Lung microvascular endothelial cell (primary cell): ENCODE data around the gene PTPRD. TPM values are rescaled to one million over a fixed set of nuclear protein-coding genes. Genes with fewer than 3 reads are reported as not detected.
"Not testable (repeated sequence)": the region's sequence is repeated elsewhere in the genome, so short reads cannot be mapped to it uniquely, and the experiment has no call there.

Source experiments
- DNase-seq, 2 donors: peaks; one replicate each; pipeline versions ENCODE4 v3.0.0 to v3.0.0-alpha.2; 2010; ENCODE audit warnings: low read depth in 2 of 2
- total RNA-seq: library from RNA; depleted of rRNA; stranded (reverse); fragments of >200 nt; gene quantifications from 2 replicates; pipeline ENCODE4 v1.2.1, GENCODE V29; 2014

Gene PTPRD
- total RNA-seq, 1 donor from 2014 or later: 1.2 TPM

DNA sequence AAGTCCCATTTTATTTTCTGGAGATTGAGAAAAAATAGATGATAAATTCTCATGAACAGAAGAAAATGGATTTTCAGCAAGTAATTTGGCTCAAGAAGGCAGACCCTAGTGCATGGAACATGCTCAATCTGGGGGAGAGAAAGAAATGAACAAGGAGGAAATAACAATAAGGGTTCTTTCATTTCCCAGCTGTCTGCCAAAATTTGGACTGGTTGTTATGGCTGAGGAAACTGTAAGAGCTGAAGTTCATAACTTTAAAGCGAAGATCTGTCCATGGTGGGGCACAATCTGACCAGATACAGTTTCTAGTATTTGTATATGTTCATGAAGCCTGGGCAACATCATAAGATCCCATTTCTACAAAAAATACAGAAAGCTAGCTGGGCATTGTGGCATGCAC lies 1426.7 kb downstream of the PTPRD start:
- DNase-seq: no peak

DNA sequence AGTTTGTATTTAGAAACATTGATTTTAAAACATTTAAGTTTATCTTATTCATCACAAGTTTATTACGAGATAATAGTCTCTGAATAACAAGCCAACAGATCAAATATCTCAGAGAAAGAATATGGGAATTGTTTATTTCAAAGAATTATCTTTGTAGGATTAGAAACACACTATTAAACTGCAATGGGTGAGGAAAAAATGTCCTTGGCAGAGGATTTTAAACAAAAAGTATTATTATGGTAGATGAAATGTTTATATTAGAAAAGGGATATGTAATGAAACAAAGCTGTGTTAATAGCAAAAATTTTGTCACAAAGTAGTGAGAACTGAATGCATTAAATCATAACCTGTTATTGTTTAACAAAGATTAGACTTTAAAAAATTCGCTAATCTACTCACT lies 1430.4 kb downstream of the PTPRD start:
- no peak for DNase-seq

DNA sequence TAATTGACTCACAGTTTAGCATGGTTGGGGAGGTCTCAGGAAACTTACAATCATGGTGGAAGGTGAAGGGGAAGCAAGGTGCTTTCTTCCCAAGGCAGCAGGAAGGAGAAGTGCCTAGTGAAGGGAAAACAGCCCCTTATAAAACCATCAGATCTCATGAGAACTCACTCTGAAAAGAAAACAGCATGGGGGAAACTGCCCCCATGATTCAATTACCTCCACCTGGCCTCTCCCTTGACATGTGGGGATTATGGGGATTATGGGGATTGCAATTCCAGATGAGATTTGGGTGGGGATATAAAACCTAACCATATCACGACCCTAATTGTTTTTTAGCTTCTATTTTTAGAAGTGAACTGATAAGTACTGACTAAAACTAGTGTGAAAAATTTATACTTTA lies 1435.7 kb downstream of the PTPRD start:
- DNase-seq: no peak

DNA sequence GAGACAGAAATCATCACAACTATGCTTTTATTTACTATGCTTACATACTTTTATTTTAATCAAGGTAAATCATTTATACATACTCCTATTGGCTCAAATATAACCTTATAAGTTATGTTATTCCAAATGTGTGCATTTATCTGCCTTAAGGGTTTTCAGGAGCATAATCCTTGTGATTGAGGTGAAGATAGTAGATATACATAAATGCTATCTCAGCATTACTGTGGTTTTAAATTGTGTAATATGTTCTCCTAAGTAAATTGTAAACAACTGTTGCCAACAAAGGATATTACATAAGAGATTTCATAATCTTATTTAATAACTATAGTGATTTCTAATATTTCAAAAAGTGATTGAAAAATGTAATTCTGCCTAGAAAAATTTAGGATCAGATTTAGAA lies 1438.4 kb downstream of the PTPRD start:
- no peak for DNase-seq

DNA sequence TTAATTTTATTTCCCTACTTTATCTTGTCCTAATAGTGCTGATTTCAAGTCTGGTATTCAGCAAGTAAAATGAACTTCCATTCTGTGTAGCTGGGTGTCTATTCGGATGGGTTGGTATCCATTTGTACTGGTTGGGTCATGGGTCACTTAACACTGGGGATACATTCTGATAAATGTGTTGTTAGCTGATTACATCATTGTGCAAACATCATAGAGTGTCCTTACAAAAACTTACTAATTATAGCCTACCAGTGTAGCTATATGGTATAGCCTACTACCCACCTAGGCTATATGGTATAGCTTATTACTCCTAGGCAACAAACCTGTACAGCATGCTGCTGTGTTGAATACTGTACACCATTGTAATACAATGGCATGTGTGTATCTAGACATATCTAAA lies 1439.5 kb downstream of the PTPRD start:
- no peak for DNase-seq

DNA sequence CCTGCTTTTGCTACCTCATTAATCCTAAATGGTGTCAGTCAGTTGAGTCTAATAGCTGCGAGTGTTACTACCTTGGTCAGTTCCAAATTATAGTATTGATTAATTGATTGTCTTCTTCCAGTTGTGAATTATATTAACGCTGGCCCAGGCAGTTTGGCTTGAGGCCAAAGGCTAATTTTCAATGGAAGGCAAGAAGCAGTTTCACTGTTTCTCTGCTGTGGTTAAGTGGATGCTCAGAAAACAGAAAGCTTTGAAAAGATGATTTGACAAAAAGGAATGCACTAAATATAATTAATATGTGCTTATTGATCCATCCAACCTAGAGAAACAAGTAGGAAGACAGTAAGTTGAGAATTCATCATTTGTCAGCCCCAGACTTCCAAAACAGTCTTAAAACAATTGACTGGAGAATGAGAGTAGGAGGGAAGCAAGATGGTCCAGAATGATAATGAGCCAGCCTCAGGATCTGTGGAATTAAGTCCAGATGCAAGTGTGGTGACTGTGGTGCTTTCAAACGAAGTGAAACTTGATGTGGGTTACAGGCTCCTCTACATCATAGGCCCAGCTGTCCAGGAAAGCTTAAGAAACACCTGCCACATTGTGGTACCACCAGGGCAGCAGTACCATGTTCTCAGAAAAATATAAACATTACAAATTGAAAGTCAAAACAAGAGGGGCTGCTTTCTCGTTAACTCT lies 1442.2 kb downstream of the PTPRD start:
- no peak for DNase-seq

DNA sequence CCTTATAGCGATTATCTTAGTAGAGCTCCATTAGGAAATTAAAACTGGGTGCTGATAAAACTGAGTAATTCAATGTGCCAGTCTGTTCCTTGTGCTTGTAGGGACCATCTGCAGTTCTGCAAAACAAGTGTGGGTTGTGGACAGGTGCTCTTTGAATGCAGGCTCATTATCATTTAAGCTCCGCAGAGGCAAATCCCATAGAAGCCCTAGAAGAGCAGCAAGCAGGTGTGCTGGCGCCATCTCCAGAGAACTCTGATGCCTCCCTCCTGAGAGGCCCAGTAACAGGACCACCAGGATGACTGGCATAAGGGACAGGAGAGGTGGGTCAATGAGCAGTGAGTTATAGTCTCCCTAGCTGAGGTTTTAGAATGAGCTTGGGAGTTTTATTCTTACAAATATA lies 1470.8 kb downstream of the PTPRD start:
- DNase-seq: no peak

DNA sequence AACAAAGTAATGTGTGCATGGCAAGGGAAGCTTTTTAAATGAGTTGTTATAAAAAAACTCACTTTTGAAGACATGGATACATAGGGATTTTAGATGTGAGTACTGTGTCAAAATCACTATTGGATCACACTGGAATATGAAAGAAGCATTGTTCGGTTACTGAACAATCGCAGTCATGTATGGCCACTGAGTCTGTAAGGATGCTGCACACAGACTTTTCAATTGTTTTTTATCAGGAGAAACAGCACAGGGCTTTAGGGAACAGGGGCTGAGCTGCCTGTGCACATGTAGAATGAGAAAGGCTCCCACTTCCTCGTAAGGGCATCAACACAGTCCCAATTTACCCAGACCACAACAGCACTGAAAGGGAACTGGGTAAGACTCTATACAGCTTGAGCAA lies 1479.3 kb downstream of the PTPRD start:
- DNase-seq: no peak

DNA sequence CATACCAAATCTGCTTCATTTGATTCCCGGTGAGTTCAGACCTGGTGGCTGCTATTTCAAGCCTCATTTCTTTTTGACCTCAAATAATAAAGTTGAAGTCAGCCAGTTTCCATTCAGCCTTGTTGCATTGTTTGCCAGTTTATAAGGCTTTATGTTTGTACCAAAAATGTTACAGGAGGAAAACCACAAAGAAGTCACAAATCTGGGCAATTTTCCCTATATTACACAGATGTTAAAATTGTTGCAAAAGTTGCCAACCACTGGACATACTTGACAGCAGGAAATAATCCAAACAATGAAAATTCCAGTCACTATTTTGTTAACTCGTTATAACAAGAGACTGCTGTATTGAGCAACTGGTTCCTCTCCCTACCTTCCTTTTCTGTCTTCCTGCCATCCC lies 1488.2 kb downstream of the PTPRD start:
- no peak for DNase-seq

DNA sequence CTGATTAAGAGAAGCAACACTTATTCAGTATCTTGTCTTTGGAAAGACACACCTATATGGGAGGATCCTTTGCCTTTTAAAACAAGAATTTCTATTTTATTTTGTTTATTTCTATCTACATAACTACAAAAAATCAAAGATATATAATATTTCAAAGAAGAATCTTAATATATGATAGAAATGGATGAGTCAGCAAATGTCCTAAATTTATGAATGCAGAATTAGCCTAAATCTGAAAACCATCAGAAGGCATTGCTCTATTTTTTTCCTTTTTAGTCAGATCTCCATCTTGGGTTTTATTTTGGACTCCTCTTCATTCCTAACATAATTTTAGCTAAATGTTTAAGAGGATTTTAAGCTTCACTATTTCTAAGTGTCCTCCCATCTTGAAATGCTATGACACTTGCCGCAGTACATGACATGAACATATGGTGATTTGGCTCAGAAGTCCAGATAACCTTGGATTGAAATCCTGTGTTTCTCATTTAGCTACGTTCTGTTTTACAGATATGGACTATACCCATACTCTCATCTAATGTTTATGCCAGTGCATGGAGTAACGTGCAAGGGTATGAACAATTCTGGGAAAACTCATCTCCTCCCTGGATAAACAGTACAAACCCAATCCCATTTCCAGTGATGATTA lies 1490.4 kb downstream of the PTPRD start:
- no peak for DNase-seq

DNA sequence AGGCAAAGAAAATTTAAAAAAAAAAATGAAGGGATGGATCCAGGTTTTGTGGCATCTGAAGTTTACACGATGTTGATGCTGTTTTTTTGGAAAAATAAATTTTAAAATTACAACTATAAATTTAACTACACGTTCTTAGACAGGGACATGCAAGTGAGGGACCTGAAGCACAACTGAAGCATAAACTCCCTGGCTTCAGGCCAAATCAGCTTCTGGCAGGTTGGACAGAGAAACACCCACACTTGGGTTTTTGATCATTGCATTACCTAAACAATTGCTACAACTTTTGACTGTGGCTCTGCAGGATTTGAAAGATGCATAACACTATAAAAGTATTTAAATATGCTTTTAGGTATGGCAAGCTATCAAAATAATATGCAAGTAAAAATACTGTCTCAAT lies 1494.9 kb downstream of the PTPRD start:
- DNase-seq: no peak

DNA sequence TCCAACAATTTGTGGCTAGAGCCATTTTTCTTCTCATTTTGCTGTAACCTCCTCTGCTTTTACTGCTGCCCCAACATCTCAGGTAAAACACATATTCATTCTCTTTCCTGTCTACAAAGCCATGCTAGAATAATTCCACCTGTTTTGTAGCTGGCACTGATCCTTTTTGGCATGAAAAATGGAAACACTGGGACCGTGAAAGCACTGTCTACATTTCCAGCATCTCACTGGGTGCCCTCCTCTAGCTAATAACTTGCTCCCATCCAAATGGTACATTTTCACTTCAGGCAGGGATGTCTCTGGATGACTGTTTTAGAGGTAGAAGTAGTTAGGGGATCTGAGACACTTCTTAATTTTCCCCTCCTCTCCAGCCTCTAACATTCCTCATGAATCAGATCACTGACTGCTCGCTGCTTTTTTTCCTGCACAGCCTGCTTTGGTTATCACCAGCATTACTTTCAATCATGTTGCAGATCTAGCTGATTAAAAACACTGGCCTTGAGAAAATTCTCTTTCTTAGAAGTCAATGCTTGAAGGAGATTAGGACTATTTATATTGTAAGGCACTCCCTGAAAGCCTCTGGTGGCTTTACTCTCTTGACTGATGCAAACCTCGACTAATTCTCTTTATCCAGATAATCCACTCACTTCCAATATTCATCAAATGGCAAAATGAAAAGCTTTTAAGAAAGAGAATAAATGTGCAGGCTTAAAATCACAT lies 1500.6 kb downstream of the PTPRD start:
- DNase-seq: no peak

DNA sequence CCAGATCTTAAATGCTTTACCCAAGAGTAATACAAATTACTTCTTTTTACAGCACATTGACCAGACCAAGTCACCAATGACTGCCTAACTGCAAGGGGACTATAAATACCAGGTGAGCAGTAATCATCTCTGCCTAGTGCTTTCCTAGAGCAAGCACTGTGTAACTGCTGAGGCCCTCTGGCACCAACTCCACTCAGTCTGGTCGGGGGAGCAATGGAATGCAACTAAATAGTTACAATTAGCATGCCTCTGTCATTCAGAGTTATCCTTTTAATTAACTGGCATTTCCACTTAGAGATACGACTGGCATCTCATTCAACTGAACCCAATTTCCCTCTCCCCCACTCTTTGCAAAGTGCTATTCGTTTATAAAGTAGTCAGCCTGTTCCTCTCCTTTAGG lies 1504.2 kb downstream of the PTPRD start:
- DNase-seq: no peak

DNA sequence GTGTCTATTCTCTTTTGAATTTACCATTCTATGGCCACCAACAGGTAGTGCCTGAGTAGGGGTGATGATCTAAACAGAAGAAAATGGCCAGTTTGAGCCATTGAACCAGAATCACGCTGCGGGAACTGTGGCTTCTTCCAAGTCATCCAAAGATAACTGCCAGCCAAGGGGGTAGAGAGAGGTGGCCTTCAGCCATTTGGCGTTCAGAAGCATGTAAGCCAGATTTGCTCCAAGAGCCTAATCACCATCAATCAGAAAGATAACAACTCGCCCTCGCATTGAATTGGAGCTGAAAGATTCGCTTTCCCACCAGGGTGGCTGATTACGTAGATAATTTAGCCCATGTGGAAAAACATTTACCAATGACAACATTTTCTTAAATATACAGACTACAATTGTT lies 1510.5 kb downstream of the PTPRD start:
- no peak for DNase-seq

DNA sequence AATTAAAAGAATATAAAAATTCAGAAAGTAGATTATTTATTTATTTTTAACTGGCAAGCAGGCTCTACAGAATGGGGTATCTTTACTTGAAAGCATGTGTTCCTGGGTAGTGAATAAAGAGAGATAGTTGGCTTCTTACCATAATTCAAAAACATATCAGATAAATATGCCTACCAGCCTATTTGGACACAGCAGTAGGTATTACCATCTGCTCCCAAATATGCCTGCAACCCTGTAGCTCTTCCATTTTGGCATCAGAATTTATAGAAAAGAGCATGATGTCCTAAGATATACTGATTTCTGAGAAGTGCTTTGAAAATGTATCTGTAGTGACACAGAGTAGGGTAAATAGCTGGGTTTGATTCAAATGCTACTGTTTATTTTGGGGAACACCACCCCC lies 1512.7 kb downstream of the PTPRD start:
- no peak for DNase-seq

DNA sequence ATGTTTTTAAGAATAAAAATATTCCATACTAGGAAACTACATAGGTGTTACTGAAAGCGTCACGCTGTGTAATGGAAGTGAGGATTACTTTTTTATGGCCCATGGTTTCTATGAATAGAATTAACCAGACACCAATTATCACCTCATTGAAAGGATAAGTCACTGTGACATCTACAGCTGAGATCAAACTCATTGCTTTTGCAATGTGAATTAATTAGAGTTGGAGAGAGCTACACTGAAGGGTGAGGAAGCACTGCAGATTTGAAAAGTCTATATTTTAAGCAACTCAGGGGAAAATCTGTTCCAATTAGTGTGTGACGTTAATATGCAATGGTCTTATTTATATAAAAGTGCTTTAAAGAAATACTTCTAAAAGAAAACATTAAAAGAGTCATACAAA lies 1513.2 kb downstream of the PTPRD start:
- DNase-seq: no peak

DNA sequence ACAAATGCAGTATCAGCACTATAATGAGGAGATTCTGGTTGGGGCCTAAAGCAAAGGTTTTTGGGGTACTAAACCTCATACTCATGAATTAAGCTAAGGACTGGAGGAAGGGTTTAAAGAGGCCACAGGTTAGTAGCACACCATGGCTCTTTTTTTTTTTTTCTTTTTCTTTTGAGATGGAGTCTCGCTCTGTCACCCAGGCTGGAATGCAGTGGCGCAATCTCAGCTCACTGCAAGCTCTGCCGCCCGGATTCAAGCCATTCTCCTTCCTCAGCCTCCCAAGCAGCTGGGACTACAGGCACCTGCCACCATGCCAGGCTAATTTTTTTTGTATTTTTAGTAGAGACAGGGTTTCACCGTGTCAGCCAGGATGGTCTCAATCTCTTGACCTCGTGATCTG lies 1515.5 kb downstream of the PTPRD start:
- DNase-seq: not testable (repeated sequence)

DNA sequence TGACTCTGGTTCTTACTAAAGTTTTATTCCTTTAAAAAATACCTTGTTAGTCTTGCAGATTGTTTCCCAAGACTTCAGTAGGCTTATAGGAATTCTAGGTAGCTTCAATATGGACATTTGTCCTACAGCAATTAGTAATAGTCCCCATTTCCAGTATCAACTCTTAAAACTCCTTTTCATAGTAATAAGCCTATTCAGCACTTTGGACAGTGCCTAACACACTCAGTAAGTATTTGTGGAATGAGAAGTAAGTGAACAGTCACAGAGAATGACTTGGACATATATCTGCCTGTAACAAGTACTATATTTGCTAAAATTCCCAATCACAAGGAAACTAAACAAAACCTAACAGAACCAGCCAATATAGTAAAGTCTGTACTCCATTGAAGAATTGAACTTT lies 1521.4 kb downstream of the PTPRD start:
- DNase-seq: no peak

DNA sequence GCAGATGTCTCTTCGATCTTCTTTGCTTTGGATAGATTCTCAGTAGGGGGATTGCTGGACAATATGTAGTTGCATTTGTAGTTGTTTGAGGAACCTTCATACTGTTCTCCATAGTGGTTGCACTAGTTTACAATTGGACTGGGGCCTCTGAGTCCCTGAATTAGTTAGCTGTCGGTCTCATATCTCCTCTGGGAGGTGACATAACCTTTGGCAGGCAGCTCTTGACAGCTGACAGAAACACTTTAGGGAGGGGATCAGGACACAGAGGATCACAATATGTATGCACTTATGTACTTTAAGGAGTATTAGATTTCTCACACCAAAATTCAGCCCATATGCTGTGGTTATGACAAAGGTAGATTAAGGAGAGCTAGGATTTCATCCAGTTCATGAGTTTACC lies 1533.3 kb downstream of the PTPRD start:
- no peak for DNase-seq

DNA sequence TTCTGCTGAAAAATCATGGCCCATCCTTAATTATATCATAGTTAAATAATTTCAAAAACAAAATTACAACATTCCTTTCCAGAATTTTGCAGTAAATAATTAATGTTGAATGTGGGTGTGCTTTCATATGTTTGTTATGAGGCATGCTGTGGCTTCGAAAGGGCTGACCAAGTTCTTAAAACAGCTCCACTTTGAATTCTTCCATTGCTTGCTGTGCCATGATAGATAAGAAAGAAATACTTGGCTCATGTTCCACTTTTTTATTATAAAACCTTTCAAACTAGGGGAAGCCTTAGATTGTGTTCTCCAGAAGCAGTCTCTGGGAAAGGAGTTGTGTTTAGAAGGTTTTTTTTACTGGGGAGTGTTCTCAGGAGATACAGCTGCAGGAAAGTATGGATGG lies 1534.5 kb downstream of the PTPRD start:
- no peak for DNase-seq

DNA sequence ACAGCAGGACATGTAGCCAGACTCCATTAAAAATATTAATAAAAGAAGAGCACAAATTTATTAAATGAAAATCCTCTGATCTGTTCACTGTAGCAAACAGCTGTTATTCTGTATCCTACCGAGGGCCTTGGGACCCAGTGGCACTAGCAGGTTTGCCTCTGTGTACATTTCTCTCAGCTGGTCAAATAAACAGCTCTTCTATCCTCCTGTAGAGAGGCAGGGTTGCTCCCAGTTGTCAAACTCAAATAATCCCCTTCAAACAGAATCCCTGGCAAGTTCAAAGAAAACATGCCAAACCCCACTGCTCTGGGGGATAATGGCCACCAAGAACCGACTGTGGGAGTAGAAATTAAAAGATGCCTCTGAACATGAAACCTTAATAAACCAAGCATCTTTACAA lies 1551.2 kb downstream of the PTPRD start:
- DNase-seq: no peak

DNA sequence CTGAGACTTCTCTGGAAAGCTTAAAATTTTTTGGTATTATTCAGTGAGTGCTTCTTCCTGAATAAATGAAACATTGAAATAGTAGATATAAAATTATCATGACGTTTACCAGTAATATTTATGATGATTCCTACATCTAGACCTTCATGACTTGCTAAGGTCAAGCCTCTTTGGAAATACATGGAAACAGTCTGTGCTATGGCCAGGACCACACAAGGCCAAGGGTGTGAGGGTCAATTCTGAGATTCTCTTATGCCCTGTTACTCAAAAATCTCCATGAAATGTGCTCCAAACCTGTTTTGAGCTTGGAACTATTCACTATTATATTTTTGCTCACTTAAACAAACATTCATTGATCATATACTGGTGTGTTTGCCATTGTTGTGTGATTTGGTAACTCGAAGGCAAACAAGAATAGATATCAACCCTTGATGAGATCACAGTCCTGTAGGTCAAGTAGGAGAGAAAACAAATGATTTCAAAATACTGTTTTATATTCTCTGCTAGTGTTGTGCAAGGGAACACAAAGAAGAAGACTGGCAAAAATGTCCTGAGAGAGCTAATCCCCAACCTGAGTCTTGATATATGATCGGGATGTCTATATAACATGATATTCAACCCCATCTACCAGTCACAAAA lies 1558.3 kb downstream of the PTPRD start:
- no peak for DNase-seq

DNA sequence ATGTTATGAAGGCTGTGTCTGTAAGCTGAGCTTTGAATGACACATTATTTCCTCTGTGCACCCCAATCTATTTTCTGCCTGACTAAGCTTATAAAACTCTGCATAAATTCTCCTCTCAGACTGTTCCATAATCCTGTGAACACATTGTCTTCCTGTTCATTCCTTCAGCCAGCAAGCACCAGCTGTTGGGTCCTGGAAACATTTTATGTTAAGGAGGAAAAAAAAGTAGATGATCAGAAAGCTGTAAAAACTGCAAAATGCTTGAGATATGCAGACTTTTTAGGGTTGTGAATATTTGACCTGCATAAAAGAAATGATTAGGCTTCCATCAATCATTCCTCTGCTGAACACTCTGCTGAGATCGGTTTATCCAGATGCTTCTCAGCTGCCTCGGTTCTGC lies 1567.2 kb downstream of the PTPRD start:
- no peak for DNase-seq
